Measurements from ENCODE around the gene TRIAP1.
A peak's percentile ranks its signal among the peaks of the same experiment; 100 is the strongest.
"Not testable (repeated sequence)": the region's sequence is repeated elsewhere in the genome, so short reads cannot be mapped to it uniquely, and the experiment has no call there.

Gene TRIAP1

GRCh38 chr12:120457133-120457532 lies 10.9 kb upstream of the TRIAP1 start:
- no peak overlapping the region for H3K4ac ChIP-seq (ENCODE audit: low read depth, low read length)
- WGBS (ENCODE audit: extremely low coverage, insufficient coverage, low lambda C conversion rate), result no CpG with 5 or more reads among the region's 6 CpGs
- H3K56ac ChIP-seq (ENCODE audit: low read length), result no peak overlapping the region
- H3K4me3 ChIP-seq (ENCODE audit: low read length), result no peak overlapping the region
- H3K4me2 ChIP-seq (ENCODE audit: low read length), result no peak overlapping the region
- no peak overlapping the region for H4K5ac ChIP-seq (ENCODE audit: low read length)
- H2BK5ac ChIP-seq (ENCODE audit: low read length), result no peak overlapping the region
- H3K27me3 ChIP-seq (ENCODE audit: insufficient read depth, low read length, poor library complexity), result no peaks in the 10 kb centered on the region
- no peak overlapping the region for H3K9ac ChIP-seq (ENCODE audit: low read length)
- no peaks in the 10 kb centered on the region for H3K79me2 ChIP-seq (ENCODE audit: control insufficient read depth, insufficient read depth, low read length)
- no peak overlapping the region for H2BK15ac ChIP-seq (replicated peaks; ENCODE audit: low read depth)
- H3K36me3 ChIP-seq (ENCODE audit: control insufficient read depth, insufficient read depth, low read length), result peaks cover 12% of the 10 kb centered on the region
- no peak overlapping the region for H2AK5ac ChIP-seq (ENCODE audit: low read length)
- no peak overlapping the region for H3K23ac ChIP-seq (ENCODE audit: low read length)
- H4K8ac ChIP-seq (ENCODE audit: low read depth, low read length), result no peak overlapping the region
- H3K79me1 ChIP-seq (ENCODE audit: low read length), result no peaks in the 10 kb centered on the region
- DNase-seq, result peak; percentile 76
- H3K27ac ChIP-seq (ENCODE audit: low read depth, low read length), result no peak overlapping the region
- H3K18ac ChIP-seq (ENCODE audit: low read length), result no peak overlapping the region
- no peaks in the 10 kb centered on the region for H3K4me1 ChIP-seq (ENCODE audit: control insufficient read depth, low read depth, low read length)
- no peak overlapping the region for H2BK120ac ChIP-seq (ENCODE audit: low read depth, low read length)

- Histone ChIP-seq H4K8ac (ENCODE audit: low read depth, low read length) (no peak overlapping the region), H3K23ac (ENCODE audit: low read length) (no peak overlapping the region), H3K56ac (ENCODE audit: low read length) (no peak overlapping the region), H3K18ac (ENCODE audit: low read length) (no peak overlapping the region), H3K27me3 (ENCODE audit: insufficient read depth, low read length, poor library complexity) (no peaks in the 10 kb centered on the region), H3K9ac (ENCODE audit: low read length) (no peak overlapping the region), H2BK120ac (ENCODE audit: low read depth, low read length) (no peak overlapping the region), H2BK5ac (ENCODE audit: low read length) (no peak overlapping the region), H2BK15ac (replicated peaks; ENCODE audit: low read depth) (no peak overlapping the region), H4K5ac (ENCODE audit: low read length) (no peak overlapping the region), H3K79me1 (ENCODE audit: low read length) (no peaks in the 10 kb centered on the region), H3K4ac (ENCODE audit: low read depth, low read length) (no peak overlapping the region), H2AK5ac (ENCODE audit: low read length) (no peak overlapping the region), H3K27ac (ENCODE audit: low read depth, low read length) (no peak overlapping the region), H3K36me3 (ENCODE audit: control insufficient read depth, insufficient read depth, low read length) (peaks cover 8% of the 10 kb centered on the region), H3K4me1 (ENCODE audit: control insufficient read depth, low read depth, low read length) (no peaks in the 10 kb centered on the region), H3K4me2 (ENCODE audit: low read length) (no peak overlapping the region), H3K79me2 (ENCODE audit: control insufficient read depth, insufficient read depth, low read length) (no peaks in the 10 kb centered on the region), H3K4me3 (ENCODE audit: low read length) (no peak overlapping the region)
- no CpG with 5 or more reads among the region's 7 CpGs for WGBS (ENCODE audit: extremely low coverage, insufficient coverage, low lambda C conversion rate)
- no peak for DNase-seq
These were observed 9.1 kb upstream of the TRIAP1 start for GRCh38 chr12:120455302-120455701.

- peak; percentile 51 for DNase-seq
- Histone ChIP-seq H4K5ac (ENCODE audit: low read length) (no peak overlapping the region), H3K4ac (ENCODE audit: low read depth, low read length) (no peak overlapping the region), H3K79me2 (ENCODE audit: control insufficient read depth, insufficient read depth, low read length) (peaks cover 4% of the 10 kb centered on the region), H3K56ac (ENCODE audit: low read length) (no peak overlapping the region), H2AK5ac (ENCODE audit: low read length) (no peak overlapping the region), H3K18ac (ENCODE audit: low read length) (no peak overlapping the region), H3K36me3 (ENCODE audit: control insufficient read depth, insufficient read depth, low read length) (peaks cover 4% of the 10 kb centered on the region), H3K4me3 (ENCODE audit: low read length) (no peak overlapping the region), H2BK120ac (ENCODE audit: low read depth, low read length) (no peak overlapping the region), H3K23ac (ENCODE audit: low read length) (no peak overlapping the region), H3K4me1 (ENCODE audit: control insufficient read depth, low read depth, low read length) (no peaks in the 10 kb centered on the region), H3K9ac (ENCODE audit: low read length) (no peak overlapping the region), H4K8ac (ENCODE audit: low read depth, low read length) (no peak overlapping the region), H3K4me2 (ENCODE audit: low read length) (no peak overlapping the region), H3K27me3 (ENCODE audit: insufficient read depth, low read length, poor library complexity) (no peaks in the 10 kb centered on the region), H3K79me1 (ENCODE audit: low read length) (no peaks in the 10 kb centered on the region), H3K27ac (ENCODE audit: low read depth, low read length) (no peak overlapping the region), H2BK5ac (ENCODE audit: low read length) (no peak overlapping the region), H2BK15ac (replicated peaks; ENCODE audit: low read depth) (no peak overlapping the region)
- WGBS (ENCODE audit: extremely low coverage, insufficient coverage, low lambda C conversion rate), result no CpG with 5 or more reads among the region's 4 CpGs
These were observed 7.8 kb upstream of the TRIAP1 start for GRCh38 chr12:120453977-120454376.

- H4K5ac ChIP-seq (ENCODE audit: low read length), result no peak overlapping the region
- H2BK120ac ChIP-seq (ENCODE audit: low read depth, low read length), result no peak overlapping the region
- H3K79me2 ChIP-seq (ENCODE audit: control insufficient read depth, insufficient read depth, low read length), result peaks cover 5% of the 10 kb centered on the region
- H3K36me3 ChIP-seq (ENCODE audit: control insufficient read depth, insufficient read depth, low read length), result peaks cover 2% of the 10 kb centered on the region
- H3K18ac ChIP-seq (ENCODE audit: low read length), result no peak overlapping the region
- no peak overlapping the region for H2AK5ac ChIP-seq (ENCODE audit: low read length)
- no peak overlapping the region for H3K4me2 ChIP-seq (ENCODE audit: low read length)
- H2BK15ac ChIP-seq (replicated peaks; ENCODE audit: low read depth), result no peak overlapping the region
- H3K4me1 ChIP-seq (ENCODE audit: control insufficient read depth, low read depth, low read length), result no peaks in the 10 kb centered on the region
- no CpG with 5 or more reads among the region's 3 CpGs for WGBS (ENCODE audit: extremely low coverage, insufficient coverage, low lambda C conversion rate)
- no peak overlapping the region for H2BK5ac ChIP-seq (ENCODE audit: low read length)
- H3K56ac ChIP-seq (ENCODE audit: low read length), result no peak overlapping the region
- no peak overlapping the region for H3K4ac ChIP-seq (ENCODE audit: low read depth, low read length)
- H3K4me3 ChIP-seq (ENCODE audit: low read length), result no peak overlapping the region
- H3K23ac ChIP-seq (ENCODE audit: low read length), result no peak overlapping the region
- no peak overlapping the region for H4K8ac ChIP-seq (ENCODE audit: low read depth, low read length)
- no peaks in the 10 kb centered on the region for H3K27me3 ChIP-seq (ENCODE audit: insufficient read depth, low read length, poor library complexity)
- H3K27ac ChIP-seq (ENCODE audit: low read depth, low read length), result no peak overlapping the region
- no peak overlapping the region for H3K9ac ChIP-seq (ENCODE audit: low read length)
- no peak for DNase-seq
- no peaks in the 10 kb centered on the region for H3K79me1 ChIP-seq (ENCODE audit: low read length)
These were observed 7.0 kb upstream of the TRIAP1 start for GRCh38 chr12:120453060-120453750.

- not testable (repeated sequence) for H3K36me3 ChIP-seq (ENCODE audit: control insufficient read depth, insufficient read depth, low read length); H3K4me3 ChIP-seq (ENCODE audit: low read length); DNase-seq
These were observed 6.3 kb upstream of the TRIAP1 start for GRCh38 chr12:120452524-120452923.

GRCh38 chr12:120447992-120448391 lies 1.8 kb upstream of the TRIAP1 start:
- no peak overlapping the region for H3K23ac ChIP-seq (ENCODE audit: low read length)
- H3K9ac ChIP-seq (ENCODE audit: low read length), result no peak overlapping the region
- H3K79me2 ChIP-seq (ENCODE audit: control insufficient read depth, insufficient read depth, low read length), result peaks cover 40% of the 10 kb centered on the region
- no CpG with 5 or more reads among the region's 4 CpGs for WGBS (ENCODE audit: extremely low coverage, insufficient coverage, low lambda C conversion rate)
- H2BK120ac ChIP-seq (ENCODE audit: low read depth, low read length), result no peak overlapping the region
- H3K36me3 ChIP-seq (ENCODE audit: control insufficient read depth, insufficient read depth, low read length), result no peaks in the 10 kb centered on the region
- H3K4me1 ChIP-seq (ENCODE audit: control insufficient read depth, low read depth, low read length), result no peaks in the 10 kb centered on the region
- H3K4ac ChIP-seq (ENCODE audit: low read depth, low read length), result no peak overlapping the region
- no peak overlapping the region for H2BK5ac ChIP-seq (ENCODE audit: low read length)
- peaks cover 6% of the 10 kb centered on the region for H3K79me1 ChIP-seq (ENCODE audit: low read length)
- DNase-seq, result no peak
- H3K4me2 ChIP-seq (ENCODE audit: low read length), result no peak overlapping the region
- no peak overlapping the region for H4K5ac ChIP-seq (ENCODE audit: low read length)
- no peak overlapping the region for H3K4me3 ChIP-seq (ENCODE audit: low read length)
- H3K18ac ChIP-seq (ENCODE audit: low read length), result no peak overlapping the region
- no peak overlapping the region for H3K56ac ChIP-seq (ENCODE audit: low read length)
- no peak overlapping the region for H3K27ac ChIP-seq (ENCODE audit: low read depth, low read length)
- H2BK15ac ChIP-seq (replicated peaks; ENCODE audit: low read depth), result no peak overlapping the region
- no peaks in the 10 kb centered on the region for H3K27me3 ChIP-seq (ENCODE audit: insufficient read depth, low read length, poor library complexity)
- no peak overlapping the region for H4K8ac ChIP-seq (ENCODE audit: low read depth, low read length)
- no peak overlapping the region for H2AK5ac ChIP-seq (ENCODE audit: low read length)

More at GRCh38 chr12:120452524-120452923, 6.3 kb upstream of the TRIAP1 start:
- not testable (repeated sequence) for H2AK5ac ChIP-seq (ENCODE audit: low read length); H4K8ac ChIP-seq (ENCODE audit: low read depth, low read length); H3K56ac ChIP-seq (ENCODE audit: low read length); H3K79me1 ChIP-seq (ENCODE audit: low read length); H2BK5ac ChIP-seq (ENCODE audit: low read length); H3K4me2 ChIP-seq (ENCODE audit: low read length); H4K5ac ChIP-seq (ENCODE audit: low read length); H2BK15ac ChIP-seq (replicated peaks; ENCODE audit: low read depth); H3K27me3 ChIP-seq (ENCODE audit: insufficient read depth, low read length, poor library complexity); H3K27ac ChIP-seq (ENCODE audit: low read depth, low read length); H2BK120ac ChIP-seq (ENCODE audit: low read depth, low read length); H3K4me1 ChIP-seq (ENCODE audit: control insufficient read depth, low read depth, low read length); H3K4ac ChIP-seq (ENCODE audit: low read depth, low read length); H3K18ac ChIP-seq (ENCODE audit: low read length); H3K23ac ChIP-seq (ENCODE audit: low read length); H3K9ac ChIP-seq (ENCODE audit: low read length)
- H3K79me2 ChIP-seq (ENCODE audit: control insufficient read depth, insufficient read depth, low read length), result peaks cover 12% of the 10 kb centered on the region
- no CpG with 5 or more reads among the region's 5 CpGs for WGBS (ENCODE audit: extremely low coverage, insufficient coverage, low lambda C conversion rate)

Measured in mesendoderm (in vitro differentiated cells).